Measurements from ENCODE around the gene SOWAHC.

The SOWAHC gene

DNA sequence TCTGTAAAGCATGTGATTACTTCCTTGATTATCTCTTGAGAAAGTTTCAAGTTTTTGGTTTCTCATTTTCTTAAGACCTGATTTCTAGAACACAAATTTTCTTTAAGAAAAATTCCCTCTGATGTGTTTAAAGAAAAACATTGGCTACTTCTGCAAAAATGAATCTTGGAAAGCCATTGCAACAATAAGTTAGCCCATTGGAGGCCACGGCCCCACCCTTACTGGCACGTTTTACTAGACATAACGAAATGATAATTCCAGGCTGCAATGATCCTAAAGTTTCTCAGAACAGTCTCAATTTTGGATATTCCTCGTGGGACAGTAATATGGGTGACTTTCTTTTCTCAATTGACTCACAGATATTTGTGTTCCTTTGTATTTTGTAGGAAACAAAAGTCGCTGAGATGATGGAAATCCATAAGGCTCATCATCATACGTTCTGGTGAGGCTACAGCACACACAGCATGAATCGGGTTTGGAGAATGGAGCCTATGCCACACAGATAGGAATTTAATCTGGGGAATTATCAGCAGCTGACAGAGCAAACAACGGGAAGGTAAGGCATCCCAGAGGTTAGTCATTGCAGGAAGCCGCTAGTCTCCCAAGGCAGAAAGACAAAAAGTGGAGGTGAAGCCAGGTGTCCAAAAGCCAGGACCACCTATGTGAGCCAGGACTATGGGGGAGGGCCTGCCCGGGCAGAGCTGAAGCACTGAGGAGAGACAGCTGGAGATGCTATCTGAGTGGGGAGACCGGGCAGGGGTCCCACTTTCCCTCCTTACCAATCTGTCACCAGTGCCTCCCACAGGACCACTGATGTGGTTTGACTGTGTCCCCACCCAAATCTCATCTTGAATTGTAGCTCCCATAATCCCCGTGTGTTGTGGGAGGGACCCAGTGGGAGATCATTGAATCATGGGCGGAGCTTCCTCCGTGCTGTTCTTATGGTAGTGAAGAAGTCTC lies 35.9 kb downstream of the SOWAHC start:
- no peak for DNase-seq (ENCODE audit: low read depth)
- TF ChIP-seq CTCF (conservative IDR thresholded peaks at IDR 0.05; ENCODE audit: low read depth, low read length) = no peak
- H3K4me3 ChIP-seq (ENCODE audit: low read length) = no peak overlapping the region

DNA sequence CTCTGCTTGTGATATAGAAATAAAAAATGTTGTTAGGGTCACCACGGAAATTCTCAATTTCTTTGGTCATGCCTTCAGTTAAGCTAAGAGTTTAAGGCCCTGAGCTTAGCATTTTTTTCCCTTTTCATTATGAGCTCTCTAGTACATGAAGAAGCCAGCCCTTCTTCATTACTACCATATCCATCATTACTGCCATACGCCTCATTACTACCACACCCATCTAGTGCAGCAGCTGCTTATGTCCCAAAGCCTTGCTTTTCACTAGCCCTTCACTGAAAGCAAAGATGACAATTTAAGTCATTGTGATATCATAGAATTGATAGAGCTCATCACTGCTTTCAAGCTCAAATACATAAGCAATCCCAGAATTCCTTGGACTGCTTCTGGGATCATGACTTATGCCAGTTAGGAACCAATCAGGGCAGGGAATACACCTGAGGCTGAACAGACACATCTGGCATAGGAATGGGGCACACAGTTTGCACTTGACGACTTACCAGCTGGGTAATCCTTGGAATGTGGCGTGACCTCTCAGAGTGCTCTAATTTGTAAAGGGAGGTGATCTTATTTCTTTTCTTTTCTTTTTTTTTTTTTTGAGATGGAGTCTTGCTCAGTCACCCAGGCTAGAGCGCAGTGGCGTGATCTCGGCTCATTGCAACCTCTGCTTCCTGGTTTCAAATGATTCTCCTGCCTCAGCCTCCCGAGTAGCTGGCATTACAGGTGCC lies 40.3 kb downstream of the SOWAHC start:
- H3K4me3 ChIP-seq (ENCODE audit: low read length) = no peak overlapping the region
- no peak for TF ChIP-seq CTCF (conservative IDR thresholded peaks at IDR 0.05; ENCODE audit: low read depth, low read length)
- no peak for DNase-seq (ENCODE audit: low read depth)

- H3K4me3 ChIP-seq (ENCODE audit: low read length) = no peak overlapping the region
- TF ChIP-seq CTCF (conservative IDR thresholded peaks at IDR 0.05; ENCODE audit: low read depth, low read length) = no peak
- no peak for DNase-seq (ENCODE audit: low read depth)
These were observed 41.1 kb downstream of the SOWAHC start for GRCh38 chr2:109655287-109655686.

GRCh38 chr2:109659396-109660045 lies 45.4 kb downstream of the SOWAHC start:
- no peak for TF ChIP-seq CTCF (conservative IDR thresholded peaks at IDR 0.05; ENCODE audit: low read depth, low read length)
- H3K4me3 ChIP-seq (ENCODE audit: low read length) = no peak overlapping the region
- no peak for DNase-seq (ENCODE audit: low read depth)

DNA sequence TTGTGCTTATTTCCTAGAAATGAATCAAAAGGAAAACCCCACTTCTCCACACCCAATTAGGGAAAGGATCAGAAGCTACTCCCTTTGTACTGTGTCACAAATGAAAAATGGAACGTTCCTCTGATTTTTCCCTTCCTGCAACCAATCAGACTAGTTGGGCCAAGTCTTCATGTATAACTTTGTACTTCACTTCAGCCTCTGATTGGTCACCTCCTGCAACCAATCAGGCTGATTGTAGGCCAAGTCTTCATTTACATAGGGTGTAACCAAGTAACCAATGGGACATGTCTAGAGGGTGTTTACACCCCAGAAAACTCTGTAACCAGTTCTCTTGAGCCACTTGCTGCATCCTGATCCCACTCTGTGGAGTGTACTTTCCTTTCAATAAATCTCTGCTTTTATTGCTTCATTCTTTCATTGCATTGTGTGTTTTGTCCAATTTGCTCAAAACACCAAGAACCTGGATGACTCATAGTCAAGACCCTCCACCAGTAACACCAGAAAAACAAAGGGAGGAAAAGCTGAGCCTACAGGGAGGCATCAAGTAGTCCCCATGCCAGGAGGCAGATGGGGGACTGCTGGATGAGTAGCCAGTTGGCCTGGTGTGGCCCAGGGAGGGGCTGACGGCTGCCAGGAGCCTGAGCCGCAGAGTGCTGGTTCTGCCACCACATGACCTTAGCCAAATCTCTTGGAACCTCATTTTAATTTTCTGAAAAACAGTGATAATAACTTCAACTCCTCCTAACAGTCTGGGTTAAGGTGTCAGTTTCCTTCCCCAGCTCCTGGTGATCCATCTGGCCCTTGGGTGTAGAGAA lies 46.1 kb downstream of the SOWAHC start:
- TF ChIP-seq CTCF (conservative IDR thresholded peaks at IDR 0.05; ENCODE audit: low read depth, low read length) = no peak
- no peak overlapping the region for H3K4me3 ChIP-seq (ENCODE audit: low read length)
- no peak for DNase-seq (ENCODE audit: low read depth)

- no peak for DNase-seq (ENCODE audit: low read depth)
- no peak for TF ChIP-seq CTCF (conservative IDR thresholded peaks at IDR 0.05; ENCODE audit: low read depth, low read length)
- H3K4me3 ChIP-seq (ENCODE audit: low read length) = no peak overlapping the region
These were observed 48.7 kb downstream of the SOWAHC start for GRCh38 chr2:109662889-109663288.

Data from retinal pigment epithelial cell (primary cell).